ENCODE measurements around the gene R3HCC1L. TPM values are rescaled to one million over a fixed set of nuclear protein-coding genes. Genes with fewer than 3 reads are reported as not detected.

The R3HCC1L gene
- total RNA-seq, 3 donors from 2014 or later: 12.2 to 28.5 (median 20.6) TPM

- intact Hi-C loops (cut with DNase I; ENCODE audit: low total_unique reads): no loop called here
- no peak overlapping the region for H3K4me3 ChIP-seq
- H3K27me3 ChIP-seq: no peaks in the 10 kb centered on the region
These were observed 77.7 kb downstream of the R3HCC1L start for GRCh38 chr10:98212196-98212595.

GRCh38 chr10:98213740-98214139 lies 79.3 kb downstream of the R3HCC1L start:
- no peak overlapping the region for H3K4me3 ChIP-seq
- TF ChIP-seq CTCF (IDR thresholded peaks at IDR 0.05) (no peak), POLR2A (IDR thresholded peaks at IDR 0.05) (no peak), POLR2AphosphoS5 (IDR thresholded peaks at IDR 0.05) (no peak)
- peaks cover 0 to 10% of the 10 kb centered on the region in 2 donors for H3K9me3 ChIP-seq
- H3K27ac ChIP-seq: no peak overlapping the region
- peaks cover 7 to 9% of the 10 kb centered on the region in 2 donors for H3K4me1 ChIP-seq
- intact Hi-C loops (cut with DNase I; ENCODE audit: low total_unique reads): no loop called here
- H3K36me3 ChIP-seq: no peaks in the 10 kb centered on the region
- no peaks in the 10 kb centered on the region for H3K27me3 ChIP-seq
- no peak for DNase-seq (ENCODE audit: low spot score in 2 of 2)

More at GRCh38 chr10:98212196-98212595, 77.7 kb downstream of the R3HCC1L start:
- DNase-seq (ENCODE audit: low spot score in 2 of 2): peak in 1 of 2 donors; percentile 20
- Histone ChIP-seq H3K27ac (peak overlapping the region; percentile 18 to 60), H3K36me3 (peaks cover 3% of the 10 kb centered on the region), H3K9me3 (peaks cover 0 to 3% of the 10 kb centered on the region in 2 donors), H3K4me1 (peaks cover 7 to 9% of the 10 kb centered on the region in 2 donors)
- TF ChIP-seq POLR2A (IDR thresholded peaks at IDR 0.05) (no peak), CTCF (IDR thresholded peaks at IDR 0.05) (no peak), POLR2AphosphoS5 (IDR thresholded peaks at IDR 0.05) (no peak)

- Histone ChIP-seq H3K27me3 (no peaks in the 10 kb centered on the region), H3K4me3 (no peak overlapping the region), H3K9me3 (peaks cover 0 to 24% of the 10 kb centered on the region in 2 donors), H3K36me3 (no peaks in the 10 kb centered on the region), H3K4me1 (peaks cover 7 to 9% of the 10 kb centered on the region in 2 donors), H3K27ac (no peak overlapping the region)
- TF ChIP-seq POLR2A (IDR thresholded peaks at IDR 0.05): no peak
- TF ChIP-seq CTCF (IDR thresholded peaks at IDR 0.05): no peak
- DNase-seq (ENCODE audit: low spot score in 2 of 2): no peak
- intact Hi-C loops (cut with DNase I; ENCODE audit: low total_unique reads): no loop called here
These were observed 80.9 kb downstream of the R3HCC1L start for GRCh38 chr10:98215373-98215772.

GRCh38 chr10:98217801-98218200 lies 83.3 kb downstream of the R3HCC1L start:
- peaks cover 0 to 24% of the 10 kb centered on the region in 2 donors for H3K9me3 ChIP-seq
- intact Hi-C loops (cut with DNase I; ENCODE audit: low total_unique reads): no loop called here
- no peak overlapping the region for H3K4me3 ChIP-seq
- peaks cover 0 to 5% of the 10 kb centered on the region in 2 donors for H3K4me1 ChIP-seq
- H3K36me3 ChIP-seq: no peaks in the 10 kb centered on the region
- DNase-seq (ENCODE audit: low spot score in 2 of 2): no peak
- TF ChIP-seq POLR2A (IDR thresholded peaks at IDR 0.05) (no peak), POLR2AphosphoS5 (IDR thresholded peaks at IDR 0.05) (no peak), CTCF (IDR thresholded peaks at IDR 0.05) (no peak)
- H3K27ac ChIP-seq: no peak overlapping the region
- no peaks in the 10 kb centered on the region for H3K27me3 ChIP-seq

GRCh38 chr10:98223874-98224273 lies 89.4 kb downstream of the R3HCC1L start:
- no peak for DNase-seq (ENCODE audit: low spot score in 2 of 2)
- TF ChIP-seq CTCF (IDR thresholded peaks at IDR 0.05) (no peak), POLR2AphosphoS5 (IDR thresholded peaks at IDR 0.05) (no peak), POLR2A (IDR thresholded peaks at IDR 0.05) (no peak)
- no peak overlapping the region for H3K27ac ChIP-seq
- peaks cover 0 to 13% of the 10 kb centered on the region in 2 donors for H3K9me3 ChIP-seq
- H3K36me3 ChIP-seq: no peaks in the 10 kb centered on the region
- intact Hi-C loops (cut with DNase I; ENCODE audit: low total_unique reads): no loop called here
- no peak overlapping the region for H3K4me3 ChIP-seq
- H3K4me1 ChIP-seq: no peaks in the 10 kb centered on the region
- H3K27me3 ChIP-seq: no peaks in the 10 kb centered on the region

All from breast epithelium (tissue), 4 donors.